CD4-positive, alpha-beta T cell treated with Interleukin-6 for 4 hours (primary cell): ENCODE results near the gene BFSP2.
"Not testable (repeated sequence)": the region's sequence is repeated elsewhere in the genome, so short reads cannot be mapped to it uniquely, and the experiment has no call there.

Experiments
- DNase-seq: peaks from one replicate; pipeline ENCODE4 v3.0.0-alpha.2; 2020; ENCODE audit warnings: mixed read lengths

The BFSP2 gene

DNA sequence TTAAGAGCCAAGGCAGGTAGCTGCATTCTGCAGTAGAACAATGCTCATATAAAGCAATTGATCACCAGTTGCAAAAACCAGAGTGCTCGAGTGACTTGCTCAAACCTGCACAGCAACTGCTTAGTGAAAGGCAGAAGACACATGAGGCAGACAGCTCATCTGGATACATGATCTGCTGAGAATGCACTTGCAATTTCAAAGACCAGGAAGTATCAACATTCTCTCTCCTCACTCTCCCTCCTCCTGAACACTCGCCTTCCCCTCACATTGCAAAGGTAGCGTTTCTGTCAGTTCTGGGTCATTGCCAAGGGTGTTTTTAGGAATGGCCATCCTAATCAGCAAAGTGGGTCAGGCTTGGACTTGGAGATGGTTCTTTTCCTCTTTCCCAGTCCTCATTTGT is 61.0 kb downstream of the BFSP2 start:
- DNase-seq = no peak

DNA sequence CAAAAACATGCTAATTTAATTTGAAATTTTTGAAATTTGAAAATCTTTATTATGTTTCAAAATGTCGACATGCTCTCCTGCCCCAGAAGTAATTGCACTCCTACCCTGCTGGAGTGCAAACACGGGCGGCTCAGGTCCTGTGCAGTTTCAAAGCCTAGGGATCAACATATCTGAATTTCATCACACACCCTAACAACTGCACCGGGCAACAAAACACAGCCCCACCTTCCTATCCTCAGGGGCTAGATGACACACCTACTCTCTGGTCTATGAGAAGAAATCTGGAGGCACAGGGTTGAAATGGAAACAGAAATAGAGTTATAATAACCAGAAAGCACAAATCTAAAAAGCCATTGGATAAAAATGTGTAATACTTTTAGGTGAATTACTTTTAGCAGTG is 61.4 kb downstream of the BFSP2 start:
- DNase-seq = no peak

DNA sequence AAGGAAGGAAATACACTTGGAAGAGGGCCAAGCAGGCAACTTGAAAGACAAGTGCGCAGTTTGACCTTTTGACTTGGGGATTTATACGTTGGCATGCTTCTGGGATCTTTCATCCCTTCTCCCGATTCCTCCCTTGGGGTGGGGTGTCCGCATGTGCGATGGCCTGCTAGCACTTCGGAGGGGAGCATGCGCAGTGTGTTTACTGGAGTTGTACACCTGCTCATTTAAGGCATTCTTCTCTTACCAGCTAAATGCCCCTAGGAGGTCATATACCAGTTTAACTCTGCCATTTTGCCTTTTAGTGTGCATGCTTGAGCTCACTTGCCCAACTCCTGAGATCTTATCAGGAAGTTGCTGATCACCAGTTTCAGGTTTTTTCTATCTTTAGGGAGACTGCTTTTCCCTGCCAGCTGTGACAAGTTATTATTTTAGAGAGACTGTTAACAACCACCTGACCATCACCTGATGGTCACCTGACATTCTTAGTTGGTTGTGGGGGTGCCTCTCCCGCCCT is 63.5 kb downstream of the BFSP2 start:
- no peak for DNase-seq

DNA sequence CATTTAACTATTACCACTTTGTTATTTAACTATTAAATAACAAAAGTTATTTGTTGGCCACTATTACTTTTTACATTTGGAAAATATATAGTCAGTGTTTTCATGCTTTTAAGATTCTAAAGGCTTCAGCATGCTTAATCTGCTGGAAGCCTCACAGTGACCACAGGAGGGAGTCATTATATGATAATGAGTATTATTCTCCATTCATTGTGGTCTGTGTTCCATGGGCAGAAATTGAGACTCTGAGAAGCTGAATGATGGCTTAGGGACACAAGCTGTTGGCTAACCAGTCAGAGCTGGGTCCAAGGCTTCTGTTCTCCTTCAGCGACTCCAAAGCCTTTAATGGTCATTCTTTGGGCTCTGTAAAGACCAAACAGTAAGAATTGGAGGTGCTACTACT is 64.7 kb downstream of the BFSP2 start:
- DNase-seq = no peak

DNA sequence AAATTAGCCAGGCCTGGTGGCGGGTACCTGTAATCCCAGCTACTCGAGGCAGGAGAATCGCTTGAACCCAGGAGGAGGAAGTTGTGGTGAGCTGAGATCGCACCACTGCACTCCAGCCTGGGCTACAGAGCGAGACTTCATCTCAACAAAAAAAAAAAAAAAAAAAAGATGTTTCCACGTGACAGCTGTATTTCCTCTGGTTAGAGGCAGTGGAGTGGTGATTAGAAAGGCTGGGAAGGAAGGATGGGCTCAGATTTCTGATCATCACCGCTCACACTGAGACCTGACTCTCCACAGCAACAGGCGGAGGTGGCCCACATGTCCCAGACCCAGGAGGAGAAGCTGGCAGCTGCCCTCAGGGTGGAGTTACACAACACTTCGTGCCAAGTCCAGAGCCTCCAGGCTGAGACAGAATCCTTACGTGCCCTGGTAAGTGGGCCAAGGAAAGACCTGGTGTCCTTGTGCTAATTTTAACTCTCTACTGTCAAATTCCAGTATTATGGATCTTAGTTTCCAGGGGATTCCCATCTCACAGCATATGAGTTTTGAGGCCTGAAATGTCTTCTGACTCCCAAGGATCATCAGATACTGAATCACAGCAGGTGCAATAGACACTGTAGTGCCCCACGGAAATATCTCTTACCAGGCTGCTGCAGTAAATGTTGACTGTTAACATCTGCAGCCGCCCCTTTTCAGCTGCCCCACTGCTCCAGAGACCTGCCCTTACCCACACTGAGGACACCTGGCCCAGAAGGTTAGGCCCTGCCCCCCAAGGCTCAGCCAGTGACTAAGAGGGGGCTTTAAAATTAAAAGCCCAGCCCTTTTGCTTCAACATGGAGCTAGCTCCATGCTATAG is 66.9 kb downstream of the BFSP2 start:
- no peak for DNase-seq

DNA sequence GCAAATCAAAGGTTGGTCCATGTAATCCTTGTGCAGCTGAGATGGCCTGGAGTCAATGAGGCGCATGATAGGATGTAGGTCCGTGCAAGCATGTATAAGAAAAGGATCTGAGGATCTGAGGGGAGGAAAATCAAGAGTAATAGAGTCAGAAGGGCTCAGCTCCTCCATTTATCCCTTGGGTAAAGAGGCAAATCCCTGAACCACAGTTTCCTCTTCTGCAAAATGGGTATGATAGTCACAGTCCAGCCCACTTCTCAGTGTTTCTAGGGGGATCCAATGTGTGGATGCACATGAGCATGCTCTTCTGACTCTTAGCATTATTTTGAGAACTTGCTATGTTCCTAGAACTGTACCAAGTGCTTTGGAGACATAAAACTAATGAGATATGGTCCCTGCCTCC is 67.9 kb downstream of the BFSP2 start:
- no peak for DNase-seq

DNA sequence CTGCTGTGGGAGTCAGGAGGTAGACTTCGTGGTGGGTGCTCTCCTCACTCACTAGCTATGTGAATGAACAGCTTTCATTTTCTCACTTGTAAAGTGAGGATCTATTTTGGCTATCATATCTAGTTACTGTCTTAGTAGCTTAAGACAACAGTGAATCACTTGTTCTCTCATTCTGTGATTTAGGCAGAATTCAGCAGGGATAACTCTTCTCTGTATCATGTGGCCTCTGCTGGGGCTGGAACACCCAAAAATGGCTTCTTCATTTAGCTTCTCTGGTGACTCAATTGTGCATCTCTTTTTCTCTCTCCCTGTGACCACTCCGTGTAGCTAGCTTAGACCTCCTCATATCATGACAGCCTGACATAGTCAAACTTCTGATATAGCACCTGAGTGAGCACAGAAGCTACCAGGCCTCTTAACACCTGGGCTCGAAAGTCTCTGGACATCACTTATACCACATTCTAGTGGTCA is 68.4 kb downstream of the BFSP2 start:
- DNase-seq = no peak

DNA sequence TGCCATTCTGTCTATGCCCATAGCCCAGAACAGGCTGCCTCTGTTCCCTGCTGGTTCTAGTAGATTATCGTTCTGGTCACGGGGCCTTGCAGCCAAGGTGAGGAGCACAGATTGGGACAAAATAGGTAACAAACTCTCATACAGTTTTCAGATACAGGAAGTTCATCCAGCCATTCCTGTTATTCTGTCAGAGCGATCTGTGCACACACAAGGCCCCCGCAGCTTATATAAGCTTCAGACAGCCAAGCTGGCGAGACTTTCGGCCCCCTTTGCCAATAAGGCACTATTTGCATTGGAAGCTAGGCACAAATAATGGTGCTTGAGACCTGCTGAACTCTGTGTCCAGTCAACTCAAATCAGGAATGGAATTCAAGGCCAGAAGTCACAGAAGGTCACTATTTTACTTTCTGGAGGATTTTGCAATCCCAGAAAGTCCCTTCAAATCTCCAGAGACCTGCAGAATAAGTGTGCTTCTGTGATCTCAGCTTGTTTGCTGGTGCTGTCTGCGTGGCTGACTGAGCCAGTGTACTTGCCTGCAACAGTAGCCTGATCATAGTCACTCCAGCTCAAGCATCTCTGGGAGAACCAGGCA is 69.4 kb downstream of the BFSP2 start:
- no peak for DNase-seq

DNA sequence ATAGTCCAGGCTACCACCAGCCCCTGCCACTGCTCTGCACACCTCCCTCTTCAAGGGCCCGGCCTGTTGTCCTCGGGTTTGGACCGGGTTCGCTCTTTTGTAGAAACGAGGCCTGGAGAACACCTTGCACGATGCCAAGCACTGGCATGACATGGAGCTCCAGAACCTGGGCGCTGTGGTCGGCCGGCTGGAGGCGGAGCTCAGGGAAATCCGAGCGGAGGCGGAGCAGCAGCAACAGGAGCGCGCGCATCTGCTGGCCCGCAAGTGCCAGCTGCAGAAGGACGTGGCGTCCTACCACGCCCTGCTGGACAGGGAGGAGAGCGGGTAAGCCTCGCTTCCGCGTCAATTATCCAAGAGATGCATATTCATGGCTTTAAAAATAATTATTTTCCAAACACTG is 72.4 kb downstream of the BFSP2 start:
- DNase-seq = no peak

DNA sequence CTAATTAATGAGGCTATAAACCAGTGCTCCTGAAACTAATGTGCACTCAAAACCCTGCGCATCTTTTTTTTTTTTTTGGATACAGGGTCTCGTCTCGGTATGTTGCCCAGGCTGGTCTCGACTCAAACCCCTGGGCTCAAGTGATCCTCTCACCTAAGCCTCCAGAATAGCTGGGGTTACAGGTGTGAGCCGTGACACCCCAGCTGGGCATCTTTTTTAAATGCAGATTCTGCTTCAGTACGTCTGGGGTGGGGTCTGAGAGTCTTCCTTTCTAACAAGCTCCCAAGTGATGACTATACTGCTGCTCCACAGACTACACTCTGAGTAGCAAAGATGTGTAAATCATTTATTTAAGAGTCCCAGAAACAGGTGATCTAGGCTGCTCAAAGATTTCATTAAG is 73.0 kb downstream of the BFSP2 start:
- no peak for DNase-seq

DNA sequence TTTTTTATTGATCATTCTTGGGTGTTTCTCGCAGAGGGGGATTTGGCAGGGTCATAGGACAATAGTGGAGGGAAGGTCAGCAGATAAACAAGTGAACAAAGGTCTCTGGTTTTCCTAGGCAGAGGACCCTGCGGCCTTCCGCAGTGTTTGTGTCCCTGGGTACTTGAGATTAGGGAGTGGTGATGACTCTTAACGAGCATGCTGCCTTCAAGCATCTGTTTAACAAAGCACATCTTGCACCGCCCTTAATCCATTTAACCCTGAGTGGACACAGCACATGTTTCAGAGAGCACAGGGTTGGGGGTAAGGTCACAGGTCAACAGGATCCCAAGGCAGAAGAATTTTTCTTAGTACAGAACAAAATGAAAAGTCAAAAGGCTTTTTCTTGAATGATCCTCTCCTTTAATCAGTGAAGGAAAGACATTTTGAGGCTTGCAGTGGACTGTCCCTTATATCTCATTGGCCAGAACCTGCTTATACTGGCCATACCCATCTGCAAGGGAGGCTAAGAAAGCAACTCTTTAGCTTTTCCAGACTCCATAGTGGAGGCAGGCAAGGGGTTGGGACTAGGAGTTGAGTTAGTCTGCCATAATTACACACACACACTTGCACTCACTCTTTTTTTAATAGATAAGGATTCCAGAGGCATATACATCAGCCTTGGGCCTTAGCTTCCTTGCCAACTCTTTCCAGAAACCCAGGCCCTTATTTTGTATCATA is 73.8 kb downstream of the BFSP2 start:
- DNase-seq = not testable (repeated sequence)

DNA sequence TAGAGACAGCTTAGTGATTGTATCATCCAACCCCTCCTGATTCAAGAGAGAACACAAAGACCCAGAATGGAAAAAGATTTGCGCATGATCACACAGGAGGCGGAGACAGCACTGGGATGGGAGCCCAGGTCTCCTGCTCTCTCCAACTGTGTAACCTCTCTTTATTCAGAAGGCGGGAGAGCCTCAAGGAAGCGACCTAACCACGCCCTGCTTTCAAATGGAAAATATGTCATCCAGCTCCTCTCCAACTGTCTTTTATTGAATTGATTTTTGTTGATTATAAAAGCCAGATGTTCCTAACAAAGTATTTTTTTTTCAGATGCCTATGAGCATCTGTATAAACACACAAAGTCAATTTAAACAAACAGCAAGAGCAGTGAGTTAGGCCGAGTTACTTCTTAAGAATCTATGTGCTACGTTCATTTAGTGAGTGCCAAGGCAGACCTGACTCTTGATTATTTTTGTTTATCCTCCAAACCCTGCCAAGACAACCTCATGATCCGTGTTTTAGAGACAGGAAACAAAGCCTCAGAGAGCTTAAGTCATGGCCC is 74.5 kb downstream of the BFSP2 start:
- no peak for DNase-seq

DNA sequence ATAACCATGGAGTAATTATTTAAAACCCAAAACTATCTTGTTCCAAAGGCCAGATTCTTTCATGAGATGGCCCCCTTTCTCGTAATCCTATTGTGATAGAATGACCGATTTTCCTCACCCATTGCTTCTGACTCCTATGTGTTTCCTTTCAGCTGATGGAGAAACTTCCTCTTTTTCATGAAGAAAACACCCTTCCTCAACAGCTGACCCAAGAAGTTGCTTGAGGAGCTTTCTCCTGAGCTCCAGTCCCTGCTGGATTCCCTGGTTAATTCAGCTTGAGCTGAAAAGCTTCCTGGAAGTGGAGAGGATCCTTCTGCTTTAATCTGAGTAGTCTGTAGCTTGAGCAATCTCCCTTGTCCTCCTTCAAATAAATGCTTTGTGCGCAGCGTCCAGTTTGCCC is 75.0 kb downstream of the BFSP2 start:
- DNase-seq = no peak

DNA sequence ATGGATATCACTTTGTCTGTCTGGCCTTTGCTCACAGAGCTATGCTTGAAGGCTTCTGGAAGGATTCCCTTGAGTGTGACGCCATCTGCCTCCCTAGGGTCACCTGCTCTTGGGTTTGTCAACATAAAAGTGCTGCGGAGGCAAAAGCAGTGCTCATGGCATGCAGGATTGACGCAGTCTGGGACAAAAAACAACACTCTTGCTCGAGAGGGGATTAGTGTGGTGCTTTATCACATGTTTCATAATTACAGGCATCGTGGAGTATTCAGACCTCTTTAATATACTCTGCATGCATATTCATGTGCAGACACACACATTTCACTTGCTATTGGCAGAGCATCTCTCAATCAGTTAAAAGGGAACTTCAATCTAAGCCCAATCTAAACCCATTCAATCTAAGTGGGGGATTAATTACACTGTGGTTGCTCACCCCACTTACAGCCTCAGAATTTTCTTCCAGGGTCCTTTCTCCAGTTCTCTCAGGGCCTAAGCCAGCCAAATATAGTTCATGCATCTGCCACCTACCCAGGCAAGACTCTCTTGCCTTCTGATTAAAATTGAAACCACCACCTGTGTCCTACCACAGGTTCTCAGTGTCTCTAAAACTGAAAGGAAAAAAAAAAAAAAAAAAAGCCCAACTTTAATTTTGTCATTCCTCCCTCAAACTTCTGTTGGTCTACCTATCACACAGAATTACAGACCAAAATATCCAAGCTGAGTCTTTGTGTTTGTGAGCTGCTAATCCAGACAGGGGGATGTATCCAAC is 75.6 kb downstream of the BFSP2 start:
- DNase-seq = no peak

DNA sequence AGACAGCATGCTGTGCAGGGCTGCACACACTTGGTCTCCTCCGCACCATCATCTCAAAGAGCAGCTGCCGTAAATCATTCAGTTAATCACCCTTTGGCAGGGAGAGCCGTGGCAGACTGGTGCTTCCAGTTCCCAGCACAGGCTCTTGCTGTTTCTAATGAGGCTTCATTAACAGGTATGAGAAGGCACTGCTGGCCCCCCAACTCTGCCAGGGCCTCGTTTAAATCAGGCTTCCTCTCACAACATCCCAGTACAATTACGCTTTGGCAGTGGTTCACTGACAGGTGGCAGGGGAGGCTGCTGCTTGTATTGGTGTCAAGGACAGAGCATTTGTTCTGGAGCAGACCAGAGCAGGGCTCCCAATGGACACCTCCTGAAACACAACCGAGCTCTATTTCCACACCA is 77.1 kb downstream of the BFSP2 start:
- DNase-seq = no peak

DNA sequence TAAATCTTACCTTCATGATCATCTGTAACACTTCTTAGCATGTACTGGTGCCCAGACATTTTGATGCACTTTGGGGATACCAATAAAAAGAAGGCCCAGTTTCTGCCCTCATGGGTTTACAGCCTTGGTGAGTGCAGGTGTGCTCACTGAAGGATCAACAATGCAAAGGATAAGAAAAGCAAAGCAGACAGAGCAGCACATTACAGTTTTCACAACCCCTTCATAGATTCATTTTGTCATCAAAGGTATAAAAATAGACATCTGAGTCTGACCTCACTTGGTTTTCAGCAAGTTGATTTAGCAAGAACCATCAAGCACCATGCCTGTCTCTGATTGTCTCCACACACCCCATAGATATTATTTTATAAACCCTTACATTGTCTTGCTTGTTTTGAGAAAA is 77.6 kb downstream of the BFSP2 start:
- DNase-seq = no peak

DNA sequence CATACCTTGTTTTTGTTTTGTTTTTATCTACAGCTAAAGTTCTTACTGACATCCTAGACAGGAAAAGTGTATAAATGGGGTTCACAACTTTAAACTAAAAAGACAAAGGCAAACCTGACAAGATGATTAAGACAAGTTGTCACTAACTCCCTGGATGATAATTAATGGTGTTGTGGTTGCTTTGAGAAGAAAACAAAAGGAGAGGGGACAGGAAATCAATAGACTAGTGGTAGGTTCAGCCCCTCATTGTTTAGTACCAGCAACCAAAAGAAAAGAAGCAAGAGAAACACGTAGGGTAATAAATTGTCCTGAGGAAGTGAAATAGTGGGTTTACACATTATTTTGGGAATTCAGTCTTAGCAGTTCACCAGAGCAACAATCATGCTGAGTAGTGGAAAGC is 78.8 kb downstream of the BFSP2 start:
- no peak for DNase-seq

DNA sequence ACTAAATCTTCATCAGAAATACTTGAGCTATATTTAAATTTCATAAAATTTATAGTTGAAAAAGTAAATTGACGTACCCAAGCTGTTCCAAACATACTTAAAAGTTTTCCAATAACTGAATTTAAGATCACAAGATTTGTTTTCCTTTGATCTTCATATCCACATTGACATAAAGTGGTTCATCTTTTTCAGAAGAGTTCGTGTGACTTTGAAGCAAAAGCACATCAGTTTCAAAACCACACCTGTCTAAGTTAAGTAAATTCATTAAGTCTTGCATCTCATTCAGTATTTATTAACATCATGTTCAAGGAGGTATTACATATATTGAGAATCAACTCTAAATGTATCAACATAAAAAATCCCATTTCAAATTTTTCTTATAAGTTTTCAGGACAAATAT is 79.5 kb downstream of the BFSP2 start:
- DNase-seq = no peak

DNA sequence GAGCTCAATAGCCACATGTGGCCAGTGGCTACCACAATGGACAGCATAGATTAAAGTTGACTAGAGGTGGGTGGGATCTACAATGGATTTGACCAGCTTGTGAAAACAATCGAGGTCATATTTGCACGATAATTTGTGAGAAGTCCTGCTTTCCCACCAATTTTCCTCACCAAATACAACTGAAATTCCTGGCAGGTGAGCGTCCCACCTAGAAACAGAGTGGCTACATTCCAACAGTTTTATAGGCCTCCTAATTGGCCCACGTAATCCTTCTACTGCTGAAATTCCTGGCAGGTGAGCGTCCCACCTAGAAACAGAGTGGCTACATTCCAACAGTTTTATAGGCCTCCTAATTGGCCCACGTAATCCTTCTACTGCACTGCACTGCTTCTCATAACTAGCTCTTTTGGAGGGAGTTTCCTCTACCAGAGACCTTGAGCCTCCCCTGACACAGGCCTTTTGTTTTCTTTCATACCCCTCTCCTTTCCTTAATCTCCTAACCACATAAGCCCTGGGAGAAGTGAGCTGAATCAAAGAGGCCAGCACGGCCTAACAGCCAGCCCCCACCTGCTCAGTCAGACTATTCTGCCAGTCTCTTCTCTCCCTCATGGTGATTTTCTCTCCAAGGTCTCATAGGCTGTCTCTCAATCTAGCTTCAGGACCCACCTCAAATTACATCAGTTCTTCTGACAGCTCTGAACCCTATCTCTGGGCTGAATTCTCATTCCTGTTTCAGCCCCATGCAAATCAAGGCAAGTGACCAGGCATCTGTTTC is 80.2 kb downstream of the BFSP2 start:
- no peak for DNase-seq

DNA sequence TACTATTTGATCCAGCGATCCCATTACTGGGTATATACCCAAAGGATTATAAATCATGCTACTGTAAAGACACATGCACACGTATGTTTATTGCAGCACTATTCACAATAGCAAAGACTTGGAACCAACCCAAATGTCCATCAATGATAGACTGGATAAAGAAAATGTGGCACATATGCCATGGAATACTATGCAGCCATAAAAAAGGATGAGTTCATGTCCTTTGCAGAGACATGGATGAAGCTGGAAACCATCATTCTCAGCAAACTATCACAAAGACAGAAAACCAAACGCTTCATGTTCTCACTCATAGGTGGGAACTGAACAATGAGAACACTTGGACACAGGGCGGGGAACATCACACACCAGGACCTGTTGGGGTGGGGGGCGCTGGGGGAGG is 82.6 kb downstream of the BFSP2 start:
- DNase-seq = not testable (repeated sequence)

DNA sequence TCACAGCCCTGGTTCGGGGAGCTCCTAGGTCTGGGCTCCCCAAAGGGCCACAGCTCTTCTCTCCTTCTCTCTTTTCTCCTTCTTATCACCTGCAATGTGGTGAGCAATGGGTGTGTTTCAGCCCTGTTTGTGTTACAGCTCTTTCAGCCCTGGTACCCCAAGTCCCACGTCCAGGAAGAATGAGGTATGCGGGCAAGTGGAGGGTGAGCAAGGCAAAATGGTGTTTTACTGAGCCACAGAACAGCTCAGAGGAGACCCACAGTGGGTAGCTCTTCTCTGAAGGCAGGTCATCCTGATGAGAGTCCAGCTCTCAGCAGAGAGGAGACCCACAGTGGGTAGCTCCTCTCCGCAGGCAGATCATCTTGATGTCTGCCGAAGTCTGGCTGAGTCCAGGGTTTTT is 86.8 kb downstream of the BFSP2 start:
- DNase-seq = no peak

DNA sequence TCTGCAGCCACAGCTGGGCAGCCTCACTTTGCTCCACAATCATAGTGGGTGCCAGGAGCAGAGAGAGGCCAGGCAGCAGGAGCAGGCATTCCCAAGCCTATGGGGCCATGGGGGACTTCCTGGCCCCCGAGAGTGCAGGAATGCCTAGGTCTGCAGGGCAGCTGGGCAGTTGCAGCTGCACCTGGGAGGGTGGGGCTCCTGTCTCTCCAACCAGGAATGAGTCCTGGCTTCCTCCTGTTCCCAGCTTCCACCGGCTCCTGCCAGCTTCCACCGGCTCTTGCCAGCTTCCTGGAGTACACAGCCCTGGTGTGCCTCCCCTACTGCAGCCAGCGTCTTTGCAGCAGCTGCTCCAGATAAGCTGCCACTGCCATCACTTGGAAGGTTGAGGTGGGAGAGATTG is 87.3 kb downstream of the BFSP2 start:
- no peak for DNase-seq
